DND-41 (cell line): ENCODE measurements around the gene VANGL2.

Source experiments
- ATAC-seq: fragments of 200-7000 bp; cut with Tn5 transposase; 3 replicates; pipeline ENCODE4 v1.9.1; 2021; ENCODE audit warnings: low read depth; ENCODE audit not compliant: insufficient read depth
- DNase-seq: peaks from one replicate; pipeline ENCODE4 v3.0.0-alpha.2; 2020
- H2AFZ ChIP-seq: 2 replicates; pipeline ENCODE4 v1.6.0; 2012; ENCODE audit warnings: low read depth, low read length
- H3K27ac ChIP-seq: 2 replicates; pipeline ENCODE4 v1.5.1; 2012; ENCODE audit warnings: low read length, inconsistent platforms
- H3K27me3 ChIP-seq: fragments of 200-600 bp; sonication (generic); 2 replicates; pipeline ENCODE4 v1.6.0; 2012; ENCODE audit warnings: low read length, mild to moderate bottlenecking, inconsistent platforms; ENCODE audit not compliant: insufficient read depth, poor library complexity
- H3K36me3 ChIP-seq: 2 replicates; pipeline ENCODE4 v1.5.1; 2012; ENCODE audit warnings: low read length, inconsistent platforms; ENCODE audit not compliant: insufficient read depth
- H3K4me1 ChIP-seq: 2 replicates; pipeline ENCODE4 v1.5.1; 2012; ENCODE audit warnings: mild to moderate bottlenecking, low read length; ENCODE audit not compliant: insufficient read depth
- H3K4me2 ChIP-seq: 2 replicates; pipeline ENCODE4 v1.6.0; 2012; ENCODE audit warnings: mild to moderate bottlenecking, moderate library complexity, low read length, inconsistent platforms; ENCODE audit not compliant: insufficient read depth
- H3K4me3 ChIP-seq, 2 experiments: fragments of 200-600 bp in 1 of 2; shearing (Covaris generic) in 1 of 2; 2 replicates each; pipeline ENCODE4 v1.5.1; 2012 to 2016; ENCODE audit warnings: inconsistent platforms in 2 of 2, low read length in 2 of 2, mild to moderate bottlenecking in 2 of 2, low read depth in 1 of 2, moderate library complexity in 1 of 2
- H3K79me2 ChIP-seq: 2 replicates; pipeline ENCODE4 v1.6.0; 2012; ENCODE audit warnings: low read length, inconsistent platforms; ENCODE audit not compliant: insufficient read depth
- H3K9ac ChIP-seq: 2 replicates; pipeline ENCODE4 v1.6.0; 2012; ENCODE audit warnings: low read depth, mild to moderate bottlenecking, inconsistent platforms, low read length, moderate library complexity
- H3K9me3 ChIP-seq: 2 replicates; pipeline ENCODE4 v1.5.1; 2012; ENCODE audit warnings: low read length, moderate library complexity, mild to moderate bottlenecking, inconsistent platforms; ENCODE audit not compliant: insufficient read depth, severe bottlenecking
- H4K20me1 ChIP-seq: 2 replicates; pipeline ENCODE4 v1.6.0; 2012; ENCODE audit warnings: low read length; ENCODE audit not compliant: insufficient read depth
- CTCF ChIP-seq: IDR thresholded peaks from 2 replicates; pipeline ENCODE4 v1.5.1; 2012; ENCODE audit warnings: borderline replicate concordance, low read length, moderate library complexity, mild to moderate bottlenecking; ENCODE audit not compliant: poor library complexity, severe bottlenecking; ENCODE audit errors: extremely low read depth
- EZH2 ChIP-seq: IDR thresholded peaks from 3 replicates; pipeline ENCODE4 v1.6.1; 2012; ENCODE audit warnings: borderline replicate concordance, low read depth, mild to moderate bottlenecking, moderate library complexity, low read length, inconsistent platforms; ENCODE audit not compliant: severe bottlenecking

VANGL2 gene

GRCh38 chr1:160453443-160453842 lies 53.1 kb downstream of the VANGL2 start:
- Histone ChIP-seq H3K27me3 (no peaks in the 10 kb centered on the region), H3K9me3 (no peaks in the 10 kb centered on the region), H2AFZ (no peak overlapping the region), H3K4me3 (no peak overlapping the region), H3K4me2 (no peak overlapping the region), H3K9ac (no peak overlapping the region), H3K36me3 (no peaks in the 10 kb centered on the region), H3K4me1 (no peaks in the 10 kb centered on the region), H3K27ac (no peak overlapping the region), H4K20me1 (no peaks in the 10 kb centered on the region), H3K79me2 (no peaks in the 10 kb centered on the region)
- no peak for TF ChIP-seq EZH2
- ATAC-seq (no peak), DNase-seq (no peak)

GRCh38 chr1:160454371-160455152 lies 54.2 kb downstream of the VANGL2 start:
- no peaks in the 10 kb centered on the region for H3K9me3 ChIP-seq
- no peak overlapping the region for H3K9ac ChIP-seq
- H3K79me2 ChIP-seq, result no peaks in the 10 kb centered on the region
- H3K4me3 ChIP-seq, result no peak overlapping the region
- no peaks in the 10 kb centered on the region for H4K20me1 ChIP-seq
- ATAC-seq (no peak), DNase-seq (no peak)
- no peaks in the 10 kb centered on the region for H3K36me3 ChIP-seq
- H3K4me1 ChIP-seq, result no peaks in the 10 kb centered on the region
- no peak for TF ChIP-seq CTCF
- TF ChIP-seq EZH2, result no peak
- H3K27me3 ChIP-seq, result no peaks in the 10 kb centered on the region
- H3K4me2 ChIP-seq, result no peak overlapping the region
- H3K27ac ChIP-seq, result no peak overlapping the region
- no peak overlapping the region for H2AFZ ChIP-seq

- Histone ChIP-seq H3K9ac (no peak overlapping the region), H3K79me2 (no peaks in the 10 kb centered on the region), H3K27ac (no peak overlapping the region), H3K4me2 (no peak overlapping the region), H3K9me3 (no peaks in the 10 kb centered on the region), H3K27me3 (no peaks in the 10 kb centered on the region), H3K36me3 (no peaks in the 10 kb centered on the region), H2AFZ (no peak overlapping the region), H4K20me1 (no peaks in the 10 kb centered on the region), H3K4me3 (no peak overlapping the region), H3K4me1 (peaks cover 3% of the 10 kb centered on the region)
- DNase-seq (no peak), ATAC-seq (no peak)
- TF ChIP-seq CTCF, result no peak
- TF ChIP-seq EZH2, result no peak
Observed at GRCh38 chr1:160455153-160455517, 54.8 kb downstream of the VANGL2 start.

GRCh38 chr1:160459056-160459455 lies 58.7 kb downstream of the VANGL2 start:
- no peak overlapping the region for H3K27ac ChIP-seq
- H2AFZ ChIP-seq, result no peak overlapping the region
- no peak overlapping the region for H3K4me3 ChIP-seq
- no peak overlapping the region for H3K9ac ChIP-seq
- no peak for ATAC-seq
- no peaks in the 10 kb centered on the region for H3K9me3 ChIP-seq
- TF ChIP-seq EZH2, result no peak
- TF ChIP-seq CTCF, result no peak
- DNase-seq, result no peak
- H3K79me2 ChIP-seq, result no peaks in the 10 kb centered on the region
- H3K4me2 ChIP-seq, result no peak overlapping the region
- H3K4me1 ChIP-seq, result peaks cover 16% of the 10 kb centered on the region
- no peaks in the 10 kb centered on the region for H4K20me1 ChIP-seq
- H3K36me3 ChIP-seq, result no peaks in the 10 kb centered on the region
- no peaks in the 10 kb centered on the region for H3K27me3 ChIP-seq
